Non-pigmented ciliary epithelial cell (primary cell): Measurements from ENCODE around the gene UBE4A.

Experiments used
- DNase-seq: peaks from one replicate; pipeline ENCODE4 v3.0.0-alpha.2; 2010; ENCODE audit warnings: low read depth

UBE4A gene

GRCh38 chr11:118438314-118438931, 79.0 kb downstream of the UBE4A start:
- DNase-seq = peak; percentile 72

- DNase-seq = no peak
Measured at GRCh38 chr11:118439646-118440045, 80.2 kb downstream of the UBE4A start.

- DNase-seq = no peak
Measured at GRCh38 chr11:118441770-118442275, 82.4 kb downstream of the UBE4A start.

- no peak for DNase-seq
Measured at GRCh38 chr11:118442301-118442700, 82.9 kb downstream of the UBE4A start.

- no peak for DNase-seq
Measured at GRCh38 chr11:118442908-118443589, 83.6 kb downstream of the UBE4A start.

GRCh38 chr11:118443590-118444218, 84.3 kb downstream of the UBE4A start:
- DNase-seq = no peak

- DNase-seq = no peak
Measured at GRCh38 chr11:118447423-118447822, 88.0 kb downstream of the UBE4A start.

GRCh38 chr11:118448294-118448693, 88.9 kb downstream of the UBE4A start:
- DNase-seq = no peak
